GM12878 (cell line): ENCODE measurements around the gene ATP6V0A4.
"Not testable (repeated sequence)": the region's sequence is repeated elsewhere in the genome, so short reads cannot be mapped to it uniquely, and the experiment has no call there.

ENCODE experiments used
- JUND ChIP-seq: IDR thresholded peaks from 2 replicates; pipeline ENCODE4 v1.6.1; 2012; ENCODE audit warnings: low read depth, mild to moderate bottlenecking, low read length, improper control_type of control experiment, moderate library complexity
- MYC ChIP-seq: IDR thresholded peaks from 2 replicates; pipeline ENCODE4 v1.6.1; 2011; ENCODE audit warnings: mild to moderate bottlenecking, low read length, moderate library complexity, inconsistent platforms; ENCODE audit not compliant: insufficient read depth, insufficient replicate concordance, insufficient read length, severe bottlenecking
- POLR2A ChIP-seq: IDR thresholded peaks from 2 replicates; pipeline ENCODE4 v1.6.1; 2011; ENCODE audit warnings: low read depth, mild to moderate bottlenecking, low read length
- ZSCAN29 ChIP-seq: fragments of 450-650 bp; IDR thresholded peaks from 2 replicates; pipeline ENCODE4 v1.6.1; 2017; ENCODE audit warnings: mild to moderate bottlenecking, moderate library complexity
- TF ChIP-seq, protein P1 (sequence below), 3 experiments: IDR thresholded peaks in 2 of 3; conservative IDR thresholded peaks in 1 of 3; 2 replicates each; pipeline ENCODE4 v1.5.1; 2011; ENCODE audit warnings: low read depth in 3 of 3, low read length in 3 of 3, mild to moderate bottlenecking in 3 of 3, control low read depth in 2 of 3, moderate library complexity in 2 of 3, inconsistent platforms in 1 of 3, mixed read lengths in 1 of 3; ENCODE audit not compliant: control insufficient read depth in 2 of 3, insufficient read depth in 1 of 3; ENCODE audit errors: extremely low read depth in 1 of 3
- TF ChIP-seq, protein P2 (sequence below): IDR thresholded peaks from 2 replicates; pipeline ENCODE4 v1.6.1; 2012; ENCODE audit warnings: mild to moderate bottlenecking, low read depth, low read length
- TF ChIP-seq, protein P3 (sequence below): fragments of 450-650 bp; IDR thresholded peaks from 2 replicates; pipeline ENCODE4 v1.6.1; 2017; ENCODE audit warnings: antibody characterized with exemption, mild to moderate bottlenecking, moderate library complexity

DNA sequence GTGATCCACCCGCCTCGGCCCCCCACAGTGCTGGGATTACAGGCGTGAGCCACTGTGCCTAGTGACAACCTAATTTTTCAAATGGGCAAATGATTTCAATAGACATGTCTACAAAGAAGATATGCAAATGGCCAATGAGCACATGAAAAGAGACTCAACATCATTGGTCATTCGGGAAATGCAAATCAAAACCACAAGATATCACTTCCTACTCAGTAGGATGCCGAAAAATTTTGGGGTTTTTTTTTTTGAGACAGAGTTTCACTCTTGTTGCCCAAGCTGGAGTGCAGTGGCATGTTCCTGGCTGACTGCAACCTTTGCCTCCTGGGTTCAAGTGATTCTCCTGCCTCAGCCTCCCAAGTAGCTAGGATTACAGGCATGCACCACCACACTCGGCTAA is 110.0 kb downstream of the ATP6V0A4 start:
- not testable (repeated sequence) for TF ChIP-seq JUND, MYC, POLR2A, ZSCAN29
- TF ChIP-seq, protein P1, sequence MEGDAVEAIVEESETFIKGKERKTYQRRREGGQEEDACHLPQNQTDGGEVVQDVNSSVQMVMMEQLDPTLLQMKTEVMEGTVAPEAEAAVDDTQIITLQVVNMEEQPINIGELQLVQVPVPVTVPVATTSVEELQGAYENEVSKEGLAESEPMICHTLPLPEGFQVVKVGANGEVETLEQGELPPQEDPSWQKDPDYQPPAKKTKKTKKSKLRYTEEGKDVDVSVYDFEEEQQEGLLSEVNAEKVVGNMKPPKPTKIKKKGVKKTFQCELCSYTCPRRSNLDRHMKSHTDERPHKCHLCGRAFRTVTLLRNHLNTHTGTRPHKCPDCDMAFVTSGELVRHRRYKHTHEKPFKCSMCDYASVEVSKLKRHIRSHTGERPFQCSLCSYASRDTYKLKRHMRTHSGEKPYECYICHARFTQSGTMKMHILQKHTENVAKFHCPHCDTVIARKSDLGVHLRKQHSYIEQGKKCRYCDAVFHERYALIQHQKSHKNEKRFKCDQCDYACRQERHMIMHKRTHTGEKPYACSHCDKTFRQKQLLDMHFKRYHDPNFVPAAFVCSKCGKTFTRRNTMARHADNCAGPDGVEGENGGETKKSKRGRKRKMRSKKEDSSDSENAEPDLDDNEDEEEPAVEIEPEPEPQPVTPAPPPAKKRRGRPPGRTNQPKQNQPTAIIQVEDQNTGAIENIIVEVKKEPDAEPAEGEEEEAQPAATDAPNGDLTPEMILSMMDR (IDR thresholded peaks at IDR 0.05 in 2 of 3, conservative IDR thresholded peaks at IDR 0.05 in 1 of 3; ENCODE audit: control insufficient read depth in 2 of 3, extremely low read depth in 1 of 3, insufficient read depth in 1 of 3, low read depth in 3 of 3, low read length in 3 of 3), result not testable (repeated sequence)
- TF ChIP-seq, protein P2, sequence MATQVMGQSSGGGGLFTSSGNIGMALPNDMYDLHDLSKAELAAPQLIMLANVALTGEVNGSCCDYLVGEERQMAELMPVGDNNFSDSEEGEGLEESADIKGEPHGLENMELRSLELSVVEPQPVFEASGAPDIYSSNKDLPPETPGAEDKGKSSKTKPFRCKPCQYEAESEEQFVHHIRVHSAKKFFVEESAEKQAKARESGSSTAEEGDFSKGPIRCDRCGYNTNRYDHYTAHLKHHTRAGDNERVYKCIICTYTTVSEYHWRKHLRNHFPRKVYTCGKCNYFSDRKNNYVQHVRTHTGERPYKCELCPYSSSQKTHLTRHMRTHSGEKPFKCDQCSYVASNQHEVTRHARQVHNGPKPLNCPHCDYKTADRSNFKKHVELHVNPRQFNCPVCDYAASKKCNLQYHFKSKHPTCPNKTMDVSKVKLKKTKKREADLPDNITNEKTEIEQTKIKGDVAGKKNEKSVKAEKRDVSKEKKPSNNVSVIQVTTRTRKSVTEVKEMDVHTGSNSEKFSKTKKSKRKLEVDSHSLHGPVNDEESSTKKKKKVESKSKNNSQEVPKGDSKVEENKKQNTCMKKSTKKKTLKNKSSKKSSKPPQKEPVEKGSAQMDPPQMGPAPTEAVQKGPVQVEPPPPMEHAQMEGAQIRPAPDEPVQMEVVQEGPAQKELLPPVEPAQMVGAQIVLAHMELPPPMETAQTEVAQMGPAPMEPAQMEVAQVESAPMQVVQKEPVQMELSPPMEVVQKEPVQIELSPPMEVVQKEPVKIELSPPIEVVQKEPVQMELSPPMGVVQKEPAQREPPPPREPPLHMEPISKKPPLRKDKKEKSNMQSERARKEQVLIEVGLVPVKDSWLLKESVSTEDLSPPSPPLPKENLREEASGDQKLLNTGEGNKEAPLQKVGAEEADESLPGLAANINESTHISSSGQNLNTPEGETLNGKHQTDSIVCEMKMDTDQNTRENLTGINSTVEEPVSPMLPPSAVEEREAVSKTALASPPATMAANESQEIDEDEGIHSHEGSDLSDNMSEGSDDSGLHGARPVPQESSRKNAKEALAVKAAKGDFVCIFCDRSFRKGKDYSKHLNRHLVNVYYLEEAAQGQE, result not testable (repeated sequence)
- TF ChIP-seq, protein P3, sequence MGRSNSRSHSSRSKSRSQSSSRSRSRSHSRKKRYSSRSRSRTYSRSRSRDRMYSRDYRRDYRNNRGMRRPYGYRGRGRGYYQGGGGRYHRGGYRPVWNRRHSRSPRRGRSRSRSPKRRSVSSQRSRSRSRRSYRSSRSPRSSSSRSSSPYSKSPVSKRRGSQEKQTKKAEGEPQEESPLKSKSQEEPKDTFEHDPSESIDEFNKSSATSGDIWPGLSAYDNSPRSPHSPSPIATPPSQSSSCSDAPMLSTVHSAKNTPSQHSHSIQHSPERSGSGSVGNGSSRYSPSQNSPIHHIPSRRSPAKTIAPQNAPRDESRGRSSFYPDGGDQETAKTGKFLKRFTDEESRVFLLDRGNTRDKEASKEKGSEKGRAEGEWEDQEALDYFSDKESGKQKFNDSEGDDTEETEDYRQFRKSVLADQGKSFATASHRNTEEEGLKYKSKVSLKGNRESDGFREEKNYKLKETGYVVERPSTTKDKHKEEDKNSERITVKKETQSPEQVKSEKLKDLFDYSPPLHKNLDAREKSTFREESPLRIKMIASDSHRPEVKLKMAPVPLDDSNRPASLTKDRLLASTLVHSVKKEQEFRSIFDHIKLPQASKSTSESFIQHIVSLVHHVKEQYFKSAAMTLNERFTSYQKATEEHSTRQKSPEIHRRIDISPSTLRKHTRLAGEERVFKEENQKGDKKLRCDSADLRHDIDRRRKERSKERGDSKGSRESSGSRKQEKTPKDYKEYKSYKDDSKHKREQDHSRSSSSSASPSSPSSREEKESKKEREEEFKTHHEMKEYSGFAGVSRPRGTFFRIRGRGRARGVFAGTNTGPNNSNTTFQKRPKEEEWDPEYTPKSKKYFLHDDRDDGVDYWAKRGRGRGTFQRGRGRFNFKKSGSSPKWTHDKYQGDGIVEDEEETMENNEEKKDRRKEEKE, result not testable (repeated sequence)
